ENCODE measurements around the gene BCL3. TPM values are rescaled to one million over a fixed set of nuclear protein-coding genes. Genes with fewer than 3 reads are reported as not detected.

Gene BCL3
- total and polyA plus RNA-seq, 2 of the 13 experiments (the other 11 are each of a cell fraction or from before 2014, with no cell fraction given) = 2.3 to 4.0 TPM

DNA sequence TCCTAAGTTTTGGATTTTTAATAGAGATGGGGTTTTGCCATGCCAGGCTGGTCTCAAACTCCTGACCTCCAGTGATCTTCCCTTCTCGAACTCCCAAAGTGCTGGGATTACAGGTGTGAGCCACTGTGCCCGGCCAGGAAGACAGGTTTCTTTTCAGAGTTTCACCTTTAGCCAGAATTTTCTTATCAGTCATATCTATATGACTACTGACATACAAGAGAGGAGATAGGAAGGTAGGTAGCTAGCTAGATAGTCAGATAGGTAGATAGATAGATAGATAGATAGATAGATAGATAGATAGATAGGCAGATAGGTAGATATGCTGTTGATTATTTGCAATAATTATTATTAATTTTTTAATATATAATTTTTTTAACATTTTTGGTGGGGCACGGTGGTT, 36.8 kb downstream of the BCL3 start:
- DNase-seq (ENCODE audit: low spot score) (no peak), ATAC-seq (no peak), FAIRE-seq (no peak)
- Histone ChIP-seq H3K36me3 (replicated peaks in 1 of 2; ENCODE audit: control insufficient read depth in 1 of 2, insufficient read depth in 2 of 2, low read length in 2 of 2) (no peaks in the 10 kb centered on the region), H3K4me1 (ENCODE audit: insufficient read depth, low read length) (peaks cover 28% of the 10 kb centered on the region), H3K27me3 (ENCODE audit: control insufficient read depth in 1 of 2, insufficient read depth in 2 of 2, low read length in 2 of 2) (no peaks in the 10 kb centered on the region), H2AFZ (ENCODE audit: low read length) (no peak overlapping the region), H3K9me3 (ENCODE audit: low read length) (no peaks in the 10 kb centered on the region), H3K27ac (ENCODE audit: extremely low read length, insufficient read depth, low read length) (no peak overlapping the region), H3K79me2 (ENCODE audit: insufficient read depth, low read length) (no peaks in the 10 kb centered on the region), H3K4me2 (ENCODE audit: low read depth, low read length) (no peak overlapping the region), H3K9ac (ENCODE audit: insufficient read depth, low read depth, low read length) (no peak overlapping the region), H3K4me3 (replicated peaks in 1 of 3; ENCODE audit: insufficient read depth in 1 of 3, low read depth in 2 of 3, low read length in 3 of 3) (no peak overlapping the region), H4K20me1 (ENCODE audit: insufficient read depth, low read length) (no peaks in the 10 kb centered on the region)
- in situ Hi-C loops (cut with HindIII; ENCODE audit: extremely low pct_ligation_motif_present, low pct_unique_long_range_greater_than_20kb) = no loop called here
- POLR2A ChIA-PET = interaction anchor here (0.9 to 3.3 kb wide), 8 partner anchors 10 to 106 kb away, joined by 3 to 16 read pairs (median 4); partner anchors contain the start of genes BCAM and TOMM40
- no TSS peak for BruUV-seq (replicated peaks)
- TF ChIP-seq ZNF318 (CRISPR knock-in tag; IDR thresholded peaks at IDR 0.05) = no peak
- TF ChIP-seq POLR2AphosphoS2 (IDR thresholded peaks at IDR 0.05; ENCODE audit: low read depth, low read length) = no peak
- TF ChIP-seq ADNP (CRISPR knock-in tag; IDR thresholded peaks at IDR 0.05) = no peak
- TF ChIP-seq, protein P1, sequence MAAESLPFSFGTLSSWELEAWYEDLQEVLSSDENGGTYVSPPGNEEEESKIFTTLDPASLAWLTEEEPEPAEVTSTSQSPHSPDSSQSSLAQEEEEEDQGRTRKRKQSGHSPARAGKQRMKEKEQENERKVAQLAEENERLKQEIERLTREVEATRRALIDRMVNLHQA (CRISPR knock-in tag; IDR thresholded peaks at IDR 0.05) = no peak
- TF ChIP-seq ZNF101 (CRISPR knock-in tag; IDR thresholded peaks at IDR 0.05; ENCODE audit: borderline replicate concordance, low read depth) = no peak
- TF ChIP-seq, protein P2, sequence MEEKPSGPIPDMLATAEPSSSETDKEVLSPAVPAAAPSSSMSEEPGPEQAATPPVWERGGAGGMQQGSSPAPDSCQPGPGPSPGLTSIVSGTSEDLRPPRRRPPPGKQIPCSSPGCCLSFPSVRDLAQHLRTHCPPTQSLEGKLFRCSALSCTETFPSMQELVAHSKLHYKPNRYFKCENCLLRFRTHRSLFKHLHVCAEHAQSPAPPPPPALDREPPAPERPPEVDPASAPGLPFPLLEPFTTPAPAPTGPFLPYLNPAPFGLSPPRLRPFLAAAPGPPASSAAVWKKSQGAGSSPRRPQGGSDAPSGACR (CRISPR knock-in tag; IDR thresholded peaks at IDR 0.05) = no peak
- no peak for TF ChIP-seq MBD4 (IDR thresholded peaks at IDR 0.05; ENCODE audit: borderline replicate concordance, low read length)
- TF ChIP-seq SMAD9 (CRISPR knock-in tag; IDR thresholded peaks at IDR 0.05) = no peak
- no peak for TF ChIP-seq ZNF770 (CRISPR knock-in tag; IDR thresholded peaks at IDR 0.05)
- no peak for TF ChIP-seq EED (CRISPR knock-in tag; IDR thresholded peaks at IDR 0.05)
- no peak for TF ChIP-seq ZNF136 (CRISPR knock-in tag; IDR thresholded peaks at IDR 0.05; ENCODE audit: low read depth)
- no peak for TF ChIP-seq IRF2 (CRISPR knock-in tag; IDR thresholded peaks at IDR 0.05)
- TF ChIP-seq NFYB (CRISPR knock-in tag; IDR thresholded peaks at IDR 0.05) = no peak
- CTCF ChIA-PET (ENCODE audit: low intra/inter-chr PET ratio, low total read pairs) = interaction anchor here (2.1 to 3.1 kb wide), 3 partner anchors 15 to 59 kb away, joined by 11 to 50 read pairs (median 28); partner anchors contain the start of genes BCAM and NECTIN2
- intact Hi-C loops (cut with micrococcal nuclease; ENCODE audit: unreplicated experiment) = loop anchor here (2.0 kb wide), 1 partner anchor 24 kb away; the partner anchor contains the start of gene BCAM
- WGBS (ENCODE audit: low lambda C conversion rate) = 90% methylated on average over 3 of the region's 3 CpGs
